GM19099 (cell line): ENCODE measurements around the gene CCDC39.

Experiments used
- POLR2A ChIP-seq: IDR thresholded peaks from 3 replicates; pipeline ENCODE4 v1.6.1; 2011; ENCODE audit warnings: low read depth; ENCODE audit not compliant: insufficient read length; ENCODE audit errors: extremely low read depth

Gene CCDC39

DNA sequence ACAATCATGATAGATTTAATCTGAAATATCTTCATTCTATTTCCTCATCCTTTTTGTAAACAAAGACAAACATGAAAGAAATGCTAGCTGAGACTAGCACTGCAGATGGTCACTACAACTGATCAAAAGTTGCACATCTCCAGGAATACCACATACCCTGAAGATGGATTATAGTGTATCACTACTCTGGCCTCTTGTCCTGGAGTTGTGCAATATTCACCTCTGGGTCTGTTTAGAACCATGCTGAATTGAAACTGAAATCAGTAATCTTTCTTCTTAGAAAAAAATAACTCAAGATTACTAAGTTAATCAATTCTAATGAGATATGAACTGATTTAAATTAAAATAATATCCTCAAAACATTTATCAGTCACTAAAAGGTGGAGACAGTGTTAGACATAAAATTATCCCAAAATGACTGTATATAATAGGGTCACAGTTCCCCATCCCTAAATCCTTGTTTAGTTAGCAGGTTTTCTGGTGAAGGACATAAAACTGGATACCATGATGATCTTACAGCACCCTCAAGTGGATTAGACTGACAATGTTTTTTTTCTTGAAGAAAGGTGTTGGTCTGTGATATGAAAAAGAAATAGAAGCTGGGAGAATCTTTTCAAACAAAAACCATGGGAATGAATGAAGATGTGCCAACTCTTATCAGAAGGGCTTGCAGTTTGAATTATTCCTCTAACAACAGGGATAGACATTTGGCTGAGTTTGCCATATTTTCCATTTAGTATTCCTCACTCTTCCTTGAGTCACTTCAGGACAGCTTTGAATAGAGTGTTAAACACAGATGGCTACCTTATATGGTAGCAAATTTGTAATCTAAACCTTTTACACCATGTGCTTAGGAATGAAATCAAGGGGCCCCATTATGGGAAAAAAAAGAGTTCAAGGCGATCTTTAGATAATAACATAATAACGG is 84.4 kb downstream of the CCDC39 start:
- no peak for TF ChIP-seq POLR2A

DNA sequence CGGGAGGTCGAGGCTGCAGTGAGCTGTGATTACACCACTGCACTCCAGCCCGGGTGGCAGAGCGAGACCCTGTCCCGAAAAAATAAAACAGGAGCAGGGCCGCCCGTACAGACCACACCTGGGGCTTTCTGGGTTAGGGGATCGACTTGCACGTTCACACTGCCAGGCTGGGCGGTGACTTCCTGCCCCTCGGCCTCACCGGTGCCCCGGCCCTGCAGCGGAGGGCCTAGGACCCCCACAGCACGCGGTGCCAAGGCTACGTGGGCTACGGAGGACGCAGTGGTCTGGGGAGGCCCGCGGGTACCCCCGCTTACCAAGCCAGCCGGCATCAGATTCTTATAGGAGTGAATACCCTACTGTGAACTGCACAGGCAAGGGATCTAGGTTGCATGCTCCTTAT is 88.9 kb downstream of the CCDC39 start:
- no peak for TF ChIP-seq POLR2A

DNA sequence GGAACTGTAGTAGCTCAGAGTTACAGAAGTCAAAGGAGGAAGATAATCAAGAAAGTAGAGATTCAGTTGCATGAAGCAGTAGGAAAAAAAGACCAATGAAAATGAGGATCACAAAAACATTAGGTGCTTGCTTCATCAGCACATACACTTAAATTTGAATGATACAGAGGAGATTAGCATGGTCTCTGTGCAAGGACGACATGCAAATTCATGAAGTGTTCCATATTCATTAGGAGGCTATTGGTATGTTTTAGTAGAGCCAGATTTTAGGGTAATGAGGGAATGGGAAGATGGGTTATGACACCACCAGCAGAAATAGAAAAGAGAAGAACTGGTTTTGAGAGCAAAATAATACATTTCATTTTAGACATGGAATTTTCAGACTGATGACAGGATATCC is 98.4 kb downstream of the CCDC39 start:
- no peak for TF ChIP-seq POLR2A

DNA sequence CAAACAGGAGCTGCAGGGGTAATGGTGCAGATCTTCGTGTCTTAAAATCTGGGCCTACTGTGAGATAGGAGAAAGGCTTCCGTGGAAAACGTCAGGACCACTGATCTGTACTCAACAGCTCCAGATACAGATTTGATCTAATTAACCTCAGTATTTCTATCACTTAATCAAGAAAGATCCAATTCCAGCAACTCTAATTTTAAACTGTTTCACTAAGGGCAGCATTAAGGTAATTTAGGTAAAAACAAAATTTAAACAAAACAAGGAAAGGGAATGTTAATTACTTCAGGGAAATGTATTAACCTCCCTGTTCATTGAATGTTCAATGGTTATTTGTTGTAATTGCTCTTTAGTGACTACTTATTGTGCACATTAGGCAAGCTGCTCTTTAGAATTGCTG is 103.7 kb downstream of the CCDC39 start:
- no peak for TF ChIP-seq POLR2A

DNA sequence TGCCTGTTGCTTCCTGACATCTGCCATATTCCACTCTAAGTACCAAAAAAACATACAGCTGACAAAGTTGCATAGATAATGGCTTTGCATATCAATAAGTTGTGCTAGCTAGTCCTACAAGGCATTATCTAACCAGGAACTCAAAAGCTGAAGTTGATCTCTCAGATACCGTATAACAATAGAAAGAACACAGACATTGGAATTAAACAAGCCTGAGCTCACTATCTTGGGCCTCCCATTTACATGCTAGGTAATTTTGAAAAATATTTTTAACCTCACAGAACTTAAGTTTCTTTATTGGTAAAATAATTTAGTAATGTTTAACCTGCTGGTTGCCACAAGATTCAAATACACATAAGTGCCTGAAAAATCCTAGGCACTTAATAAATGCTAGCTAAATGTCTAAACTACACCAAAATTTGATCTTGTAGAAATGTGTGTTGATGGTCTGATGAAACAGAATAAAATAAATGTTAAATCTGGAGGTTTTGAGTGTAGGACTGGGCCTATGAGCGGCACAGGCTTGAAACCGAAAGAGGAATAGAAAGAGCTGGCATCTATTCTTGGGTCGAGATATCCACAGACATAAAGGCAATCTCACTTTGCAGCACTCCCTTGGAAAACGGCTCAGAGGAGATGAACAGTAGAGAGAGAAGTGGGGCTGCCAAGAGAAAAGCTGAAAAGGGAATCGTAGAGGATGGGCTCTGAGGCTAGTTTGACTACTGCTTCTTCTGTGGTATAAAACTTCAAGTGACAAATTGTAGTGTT is 107.3 kb downstream of the CCDC39 start:
- no peak for TF ChIP-seq POLR2A

DNA sequence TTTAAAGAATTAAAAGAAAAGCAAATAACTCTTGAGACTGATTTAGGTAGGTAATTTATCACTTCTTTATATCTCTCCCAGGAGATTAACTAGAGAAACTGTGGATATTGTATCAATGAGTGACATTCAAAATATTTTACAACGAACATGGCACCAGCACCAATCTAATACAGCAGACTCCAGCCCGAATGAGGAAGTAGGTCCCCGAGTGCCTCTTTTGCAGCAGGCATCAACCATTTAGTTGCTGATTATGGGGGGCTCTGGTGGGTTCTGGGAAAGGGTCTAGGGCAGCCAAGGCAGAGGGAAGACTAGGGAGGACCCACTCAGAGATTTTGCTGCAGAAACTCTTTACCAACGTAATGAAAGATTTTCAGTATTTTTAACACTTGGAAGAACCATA is 109.1 kb downstream of the CCDC39 start:
- TF ChIP-seq POLR2A: no peak

DNA sequence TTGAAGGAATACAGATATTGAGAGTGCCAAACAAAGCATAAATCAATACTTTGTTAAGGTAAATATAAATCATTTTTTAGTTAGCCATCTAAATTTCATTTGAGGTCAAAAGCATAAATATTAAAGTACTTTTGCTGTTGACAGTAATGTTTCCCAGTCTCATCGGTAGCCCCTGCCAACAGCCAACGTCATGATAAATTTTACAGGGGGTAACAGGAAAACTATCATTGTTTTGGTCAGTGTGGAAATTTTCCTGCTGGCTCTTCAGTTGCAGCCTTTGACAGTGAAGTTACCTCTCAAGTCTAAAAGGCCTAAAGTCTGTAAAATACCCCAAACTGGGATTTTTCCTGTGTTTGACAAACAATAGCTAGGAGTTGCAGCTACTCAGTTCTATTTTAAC is 114.6 kb downstream of the CCDC39 start:
- no peak for TF ChIP-seq POLR2A
